IPS-20b (cell line): ENCODE measurements around the gene FXYD7.
"Not testable (repeated sequence)": the region's sequence is repeated elsewhere in the genome, so short reads cannot be mapped to it uniquely, and the experiment has no call there.

Experiments used
- H3K27ac ChIP-seq: one replicate; pipeline ENCODE4 v1.5.1; 2013; ENCODE audit warnings: low read length
- H3K27me3 ChIP-seq: 2 replicates; pipeline ENCODE4 v1.6.1; 2013; ENCODE audit warnings: mild to moderate bottlenecking, low read length, inconsistent platforms; ENCODE audit not compliant: insufficient read depth
- H3K36me3 ChIP-seq: 2 replicates; pipeline ENCODE4 v1.6.1; 2013; ENCODE audit warnings: low read depth, mild to moderate bottlenecking, inconsistent platforms, low read length, moderate library complexity; ENCODE audit not compliant: insufficient read depth
- H3K4me1 ChIP-seq: 2 replicates; pipeline ENCODE4 v1.6.1; 2013; ENCODE audit warnings: mild to moderate bottlenecking, control low read depth, inconsistent platforms, low read length, moderate library complexity; ENCODE audit not compliant: insufficient read depth
- H3K4me3 ChIP-seq: 2 replicates; pipeline ENCODE4 v1.5.1; 2013; ENCODE audit warnings: mild to moderate bottlenecking, low read length, inconsistent platforms
- H3K9ac ChIP-seq: 2 replicates; pipeline ENCODE4 v1.6.1; 2013; ENCODE audit warnings: low read depth, mild to moderate bottlenecking, inconsistent platforms, low read length, moderate library complexity
- H3K9me3 ChIP-seq: 2 replicates; pipeline ENCODE4 v1.6.1; 2013; ENCODE audit warnings: mild to moderate bottlenecking, low read depth, low read length, inconsistent platforms; ENCODE audit not compliant: insufficient read depth

FXYD7 gene

GRCh38 chr19:35177377-35178274 is 34.6 kb downstream of the FXYD7 start:
- H3K4me1 ChIP-seq, result no peaks in the 10 kb centered on the region; the same call in 1 of the 2 replicates
- no peak overlapping the region for H3K9ac ChIP-seq
- no peaks in the 10 kb centered on the region for H3K36me3 ChIP-seq

DNA sequence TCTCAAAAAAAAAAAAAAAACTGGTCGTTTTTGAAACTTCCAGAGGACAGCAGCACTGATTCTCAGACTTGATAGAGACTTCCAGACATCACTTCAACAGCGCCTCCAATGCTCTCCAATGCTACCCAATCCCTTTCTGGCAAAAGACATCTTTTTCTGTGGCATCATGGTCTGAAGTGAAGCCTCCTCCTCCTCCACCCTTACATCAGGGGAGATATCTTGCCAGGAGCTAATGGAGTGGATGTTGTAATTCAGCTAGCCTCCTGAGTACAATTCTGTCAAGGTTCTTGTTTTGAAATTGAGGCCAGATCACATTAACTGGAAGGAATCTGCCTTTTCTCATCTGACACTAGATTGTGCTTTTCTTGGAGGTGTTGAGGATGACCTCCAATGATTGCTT is 35.6 kb downstream of the FXYD7 start:
- Histone ChIP-seq H3K27me3 (no peaks in the 10 kb centered on the region), H3K27ac (no peak overlapping the region), H3K9me3 (no peaks in the 10 kb centered on the region), H3K36me3 (no peaks in the 10 kb centered on the region), H3K4me1 (no peaks in the 10 kb centered on the region; the same call in 1 of the 2 replicates), H3K4me3 (no peak overlapping the region), H3K9ac (no peak overlapping the region)

More at GRCh38 chr19:35177377-35178274, 34.6 kb downstream of the FXYD7 start:
- Histone ChIP-seq H3K9me3 (no peaks in the 10 kb centered on the region), H3K27ac (no peak overlapping the region), H3K4me3 (no peak overlapping the region), H3K27me3 (no peaks in the 10 kb centered on the region)

DNA sequence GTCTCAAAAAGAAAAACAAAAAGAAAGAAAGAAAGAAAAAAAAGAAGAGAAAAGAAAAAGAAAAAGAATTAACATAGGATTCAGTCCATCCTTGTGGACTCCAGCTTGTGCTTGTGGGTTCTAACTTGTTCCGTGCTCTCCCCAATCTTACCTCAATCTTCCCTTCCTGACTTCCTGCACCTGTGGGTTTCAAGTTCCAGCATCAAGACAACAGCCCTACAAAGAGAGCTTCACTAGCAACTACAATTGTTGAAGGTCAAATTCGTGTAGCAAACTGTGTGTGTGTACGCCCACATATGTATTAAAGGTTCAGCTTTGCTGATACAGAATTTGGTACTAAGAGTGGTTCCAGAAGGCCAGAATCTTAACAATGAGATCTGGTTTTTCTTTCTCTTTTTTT is 36.8 kb downstream of the FXYD7 start:
- Histone ChIP-seq H3K27ac (no peak overlapping the region), H3K4me1 (no peaks in the 10 kb centered on the region; the same call in 1 of the 2 replicates), H3K27me3 (no peaks in the 10 kb centered on the region), H3K4me3 (no peak overlapping the region), H3K36me3 (no peaks in the 10 kb centered on the region), H3K9ac (no peak overlapping the region), H3K9me3 (no peaks in the 10 kb centered on the region)

DNA sequence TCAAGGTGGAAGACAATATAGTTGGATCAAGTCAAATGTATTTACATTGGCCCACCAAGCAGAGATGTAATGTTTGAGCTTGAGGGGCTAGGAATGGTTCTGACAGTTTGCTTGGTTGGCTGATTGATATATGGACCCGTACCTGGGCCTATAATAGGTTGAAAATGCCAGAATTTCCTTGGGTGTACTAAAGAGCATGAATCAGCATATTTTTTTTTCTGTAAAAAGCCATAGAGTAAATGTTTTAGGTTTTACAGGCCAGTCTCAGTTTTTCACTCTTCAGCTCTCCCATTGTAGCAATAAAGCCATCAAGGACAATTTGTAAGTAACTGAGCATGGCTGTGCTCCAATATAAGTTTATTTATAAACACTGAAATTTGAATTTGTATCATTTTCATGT is 38.3 kb downstream of the FXYD7 start:
- Histone ChIP-seq H3K4me1 (no peaks in the 10 kb centered on the region), H3K36me3 (no peaks in the 10 kb centered on the region), H3K27me3 (no peaks in the 10 kb centered on the region), H3K9ac (no peak overlapping the region), H3K4me3 (no peak overlapping the region), H3K9me3 (no peaks in the 10 kb centered on the region), H3K27ac (no peak overlapping the region)

DNA sequence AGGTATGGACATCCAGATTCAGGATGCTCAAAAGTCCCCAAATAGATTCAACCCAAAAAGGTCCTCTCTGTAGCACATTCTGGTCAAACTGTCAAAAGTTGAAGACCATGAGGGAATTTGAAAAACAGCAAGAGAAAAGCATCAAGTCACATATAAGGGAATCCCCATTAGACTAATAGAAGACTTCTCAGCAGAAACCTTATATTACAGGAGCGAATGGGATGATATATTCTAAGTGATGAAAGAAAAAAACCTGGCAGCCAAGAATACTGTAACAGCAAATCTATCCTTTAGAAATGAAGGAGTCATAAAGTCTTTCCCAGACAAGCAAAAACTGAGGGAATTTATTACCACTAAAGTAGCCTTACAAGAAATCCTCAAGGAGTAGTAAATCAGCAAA is 41.2 kb downstream of the FXYD7 start:
- Histone ChIP-seq H3K27me3 (no peaks in the 10 kb centered on the region), H3K9me3 (no peaks in the 10 kb centered on the region), H3K9ac (no peak overlapping the region), H3K27ac (no peak overlapping the region), H3K4me3 (no peak overlapping the region), H3K36me3 (no peaks in the 10 kb centered on the region), H3K4me1 (no peaks in the 10 kb centered on the region)

DNA sequence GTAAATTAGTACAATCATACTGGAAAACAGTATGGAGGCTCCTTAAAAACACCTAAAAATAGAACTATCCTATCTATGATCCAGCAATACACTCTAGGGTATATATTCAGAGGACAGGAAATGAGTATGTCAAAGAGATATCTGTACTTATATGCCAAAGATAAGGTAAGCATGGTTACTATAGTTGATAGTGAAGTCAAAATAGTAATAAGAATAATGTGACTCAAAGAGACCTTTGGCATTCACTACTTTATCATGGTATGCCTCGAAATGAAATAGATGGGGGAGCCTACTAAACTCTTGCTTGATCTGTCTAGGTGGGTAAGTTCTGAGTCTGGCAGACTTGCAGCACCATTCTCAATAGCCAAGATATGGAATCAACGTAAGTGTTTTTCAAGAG is 41.8 kb downstream of the FXYD7 start:
- H3K27me3 ChIP-seq, result no peaks in the 10 kb centered on the region
- no peaks in the 10 kb centered on the region for H3K4me1 ChIP-seq
- H3K4me3 ChIP-seq, result no peak overlapping the region
- no peaks in the 10 kb centered on the region for H3K36me3 ChIP-seq
- H3K27ac ChIP-seq, result no peak overlapping the region
- no peak overlapping the region for H3K9ac ChIP-seq
- no peaks in the 10 kb centered on the region for H3K9me3 ChIP-seq

- Histone ChIP-seq H3K4me3 (no peak overlapping the region), H3K27ac (no peak overlapping the region), H3K36me3 (no peaks in the 10 kb centered on the region), H3K27me3 (no peaks in the 10 kb centered on the region), H3K9ac (no peak overlapping the region), H3K4me1 (0 out of 2 replicates have a peak, but pooled peaks cover 2% of the 10 kb centered on the region), H3K9me3 (no peaks in the 10 kb centered on the region)
Observed at GRCh38 chr19:35194012-35194984, 51.2 kb downstream of the FXYD7 start.

GRCh38 chr19:35195830-35196229 is 52.8 kb downstream of the FXYD7 start:
- H3K4me3 ChIP-seq, result no peak overlapping the region
- H3K9ac ChIP-seq, result no peak overlapping the region
- H3K9me3 ChIP-seq, result no peaks in the 10 kb centered on the region
- no peaks in the 10 kb centered on the region for H3K36me3 ChIP-seq
- no peak overlapping the region for H3K27ac ChIP-seq
- H3K27me3 ChIP-seq, result no peaks in the 10 kb centered on the region
- 0 out of 2 replicates have a peak, but pooled peaks cover 2% of the 10 kb centered on the region for H3K4me1 ChIP-seq

DNA sequence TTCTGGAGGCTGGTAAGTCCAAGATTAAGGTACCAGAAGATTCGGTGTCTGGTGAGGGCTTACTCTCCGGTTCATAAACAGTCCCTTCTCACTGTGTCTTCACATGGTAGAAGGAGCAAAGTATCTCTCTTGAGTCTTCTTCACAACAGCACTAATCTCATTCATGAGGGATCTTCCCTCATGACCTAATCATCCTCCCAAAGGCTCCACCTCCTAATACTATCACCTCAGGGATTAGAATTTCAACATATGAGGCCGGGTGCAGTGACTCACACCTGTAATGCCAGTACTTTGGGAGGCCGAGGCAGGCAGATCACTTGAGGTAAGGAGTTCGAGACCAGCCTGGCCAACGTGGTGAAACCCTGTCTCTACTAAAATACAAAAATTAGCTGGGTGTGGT is 53.8 kb downstream of the FXYD7 start:
- not testable (repeated sequence) for H3K27ac ChIP-seq, H3K9ac ChIP-seq, H3K36me3 ChIP-seq, H3K9me3 ChIP-seq, H3K4me1 ChIP-seq, H3K27me3 ChIP-seq, H3K4me3 ChIP-seq

DNA sequence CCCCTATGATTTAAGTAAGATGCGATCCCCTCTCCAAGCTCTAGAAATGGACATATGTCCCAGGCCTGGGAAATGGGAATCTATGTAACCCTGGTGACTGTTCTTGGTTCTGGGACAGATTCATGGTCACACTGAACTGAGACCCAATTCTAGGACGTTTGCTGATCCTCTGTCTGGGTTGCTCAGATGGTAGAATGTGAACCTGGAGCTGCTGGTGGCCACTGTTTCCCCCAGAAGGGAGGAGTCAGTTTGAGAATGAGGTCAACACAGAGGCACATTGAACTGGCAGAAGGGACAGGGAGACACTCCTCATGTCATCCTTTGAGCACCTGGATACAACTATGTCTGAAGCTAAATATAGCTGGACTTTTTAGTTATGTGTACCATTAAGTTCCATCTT is 56.4 kb downstream of the FXYD7 start:
- H3K27ac ChIP-seq, result no peak overlapping the region
- no peaks in the 10 kb centered on the region for H3K27me3 ChIP-seq
- no peak overlapping the region for H3K9ac ChIP-seq
- peaks cover 18% of the 10 kb centered on the region for H3K4me1 ChIP-seq
- no peaks in the 10 kb centered on the region for H3K36me3 ChIP-seq
- no peak overlapping the region for H3K4me3 ChIP-seq
- H3K9me3 ChIP-seq, result no peaks in the 10 kb centered on the region

GRCh38 chr19:35202722-35203688 is 60.0 kb downstream of the FXYD7 start:
- Histone ChIP-seq H3K9me3 (no peaks in the 10 kb centered on the region), H3K4me3 (peak overlapping the region; percentile 49), H3K36me3 (no peaks in the 10 kb centered on the region), H3K27ac (peak overlapping the region; percentile 60), H3K27me3 (no peaks in the 10 kb centered on the region), H3K9ac (peak overlapping the region; percentile 53), H3K4me1 (peaks cover 18% of the 10 kb centered on the region)
